ENCODE data around the gene TRPC1. TPM values are rescaled to one million over a fixed set of nuclear protein-coding genes. Genes with fewer than 3 reads are reported as not detected.

TRPC1 gene
- total and polyA plus RNA-seq, 5 donors: 11.1 to 23.6 (median 21.1) TPM

DNA sequence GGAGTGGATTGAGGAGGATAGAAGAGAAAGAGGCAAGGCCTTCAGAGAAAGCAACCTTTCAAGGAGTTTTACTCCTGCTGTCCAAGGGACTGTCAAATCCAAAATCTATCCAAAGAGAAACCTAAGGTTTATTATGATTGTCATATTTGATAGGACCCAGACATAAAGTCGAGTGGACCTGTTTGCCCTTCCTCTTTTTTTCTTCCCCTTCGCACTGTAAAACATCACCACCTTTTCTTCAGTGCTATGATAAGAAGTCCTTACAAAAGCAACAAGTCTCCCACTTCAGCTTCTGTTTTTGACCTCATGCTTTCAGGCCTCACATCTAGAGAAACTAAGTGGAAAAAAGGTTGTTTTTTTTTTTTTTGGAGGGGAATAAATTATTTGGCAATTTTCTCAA is 73.0 kb downstream of the TRPC1 start:
- no peaks in the 10 kb centered on the region for H3K4me1 ChIP-seq (ENCODE audit: control insufficient read depth, insufficient read depth, low read length)
- H3K27me3 ChIP-seq (ENCODE audit: control insufficient read depth, insufficient read depth): no peaks in the 10 kb centered on the region
- no peak for DNase-seq
- no peak overlapping the region for H3K4me3 ChIP-seq (ENCODE audit: low read length)
- intact Hi-C loops (cut with DNase I): no loop called here
- no peaks in the 10 kb centered on the region for H3K9me3 ChIP-seq (ENCODE audit: control insufficient read depth, low read length)
- ATAC-seq: no peak
- WGBS: 60% methylated on average over 2 of the region's 2 CpGs
- H3K27ac ChIP-seq (ENCODE audit: low read length): no peak overlapping the region

GRCh38 chr3:142801746-142802145 is 77.9 kb downstream of the TRPC1 start:
- ATAC-seq (no peak), DNase-seq (no peak)
- intact Hi-C loops (cut with DNase I): no loop called here
- H3K9me3 ChIP-seq (ENCODE audit: control insufficient read depth, low read length): no peaks in the 10 kb centered on the region
- no peak overlapping the region for H3K27ac ChIP-seq (ENCODE audit: low read length)
- H3K4me1 ChIP-seq (ENCODE audit: control insufficient read depth, insufficient read depth, low read length): no peaks in the 10 kb centered on the region
- no peaks in the 10 kb centered on the region for H3K27me3 ChIP-seq (ENCODE audit: control insufficient read depth, insufficient read depth)
- 68% methylated on average over 2 of the region's 2 CpGs for WGBS
- no peak overlapping the region for H3K4me3 ChIP-seq (ENCODE audit: low read length)

DNA sequence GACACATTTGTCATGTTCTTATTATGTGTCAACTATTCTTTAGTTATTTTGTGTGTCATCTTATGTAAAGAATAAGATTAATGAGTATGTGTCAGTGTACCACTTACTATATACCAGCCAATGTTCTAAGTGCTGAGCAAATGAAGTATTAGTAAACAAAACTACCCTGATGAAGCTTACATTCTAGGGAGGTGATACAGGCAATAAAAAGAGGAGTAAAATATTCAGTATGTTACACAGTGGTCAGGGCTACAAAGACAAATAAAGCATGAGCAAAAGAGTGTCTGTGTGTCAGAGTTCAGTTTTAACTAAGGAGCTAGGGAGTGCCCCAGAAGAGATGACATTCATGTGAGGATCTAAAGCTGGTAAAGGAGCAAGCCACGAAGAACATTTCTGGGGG is 79.1 kb downstream of the TRPC1 start:
- ATAC-seq: no peak
- intact Hi-C loops (cut with DNase I): no loop called here
- no peaks in the 10 kb centered on the region for H3K4me1 ChIP-seq (ENCODE audit: control insufficient read depth, insufficient read depth, low read length)
- no peaks in the 10 kb centered on the region for H3K9me3 ChIP-seq (ENCODE audit: control insufficient read depth, low read length)
- no peak overlapping the region for H3K4me3 ChIP-seq (ENCODE audit: low read length)
- no peak for DNase-seq
- H3K27me3 ChIP-seq (ENCODE audit: control insufficient read depth, insufficient read depth): no peaks in the 10 kb centered on the region
- 63% methylated on average over 1 of the region's 1 CpG for WGBS
- no peak overlapping the region for H3K27ac ChIP-seq (ENCODE audit: low read length)

- no peak overlapping the region for H3K4me3 ChIP-seq (ENCODE audit: low read length)
- 89% methylated on average over 9 of the region's 9 CpGs for WGBS
- no peak overlapping the region for H3K27ac ChIP-seq (ENCODE audit: low read length)
- peaks cover 2% of the 10 kb centered on the region for H3K4me1 ChIP-seq (ENCODE audit: control insufficient read depth, insufficient read depth, low read length)
- ATAC-seq (no peak), DNase-seq (no peak)
- no peaks in the 10 kb centered on the region for H3K27me3 ChIP-seq (ENCODE audit: control insufficient read depth, insufficient read depth)
- no peaks in the 10 kb centered on the region for H3K9me3 ChIP-seq (ENCODE audit: control insufficient read depth, low read length)
- intact Hi-C loops (cut with DNase I): no loop called here
Measured at GRCh38 chr3:142808103-142808917, 84.5 kb downstream of the TRPC1 start.

DNA sequence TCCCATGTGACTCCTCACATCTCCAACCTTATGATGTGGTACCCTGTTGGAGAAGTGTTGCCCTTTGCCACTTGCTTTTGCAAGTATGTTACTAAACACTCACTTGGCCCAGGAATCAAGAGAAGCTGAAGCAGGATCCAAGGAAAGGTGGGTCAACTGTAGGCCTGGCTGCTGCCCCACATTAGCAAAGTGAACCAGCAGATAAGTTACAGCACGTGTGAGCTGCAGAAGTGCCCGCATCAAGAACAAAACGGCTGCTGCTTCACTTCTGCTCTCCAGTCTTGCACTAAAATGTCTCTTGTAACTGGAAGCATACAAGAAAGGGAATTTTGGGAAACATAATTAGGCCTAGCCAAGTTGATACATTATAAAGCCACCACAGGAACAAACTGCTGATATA is 85.4 kb downstream of the TRPC1 start:
- no peak overlapping the region for H3K27ac ChIP-seq (ENCODE audit: low read length)
- H3K27me3 ChIP-seq (ENCODE audit: control insufficient read depth, insufficient read depth): no peaks in the 10 kb centered on the region
- ATAC-seq: no peak
- no peak overlapping the region for H3K4me3 ChIP-seq (ENCODE audit: low read length)
- 61% methylated on average over 3 of the region's 3 CpGs for WGBS
- no peak for DNase-seq
- no peaks in the 10 kb centered on the region for H3K9me3 ChIP-seq (ENCODE audit: control insufficient read depth, low read length)
- peaks cover 2% of the 10 kb centered on the region for H3K4me1 ChIP-seq (ENCODE audit: control insufficient read depth, insufficient read depth, low read length)
- intact Hi-C loops (cut with DNase I): no loop called here

GRCh38 chr3:142815803-142816202 is 92.0 kb downstream of the TRPC1 start:
- H3K9me3 ChIP-seq (ENCODE audit: control insufficient read depth, low read length): no peaks in the 10 kb centered on the region
- no peaks in the 10 kb centered on the region for H3K27me3 ChIP-seq (ENCODE audit: control insufficient read depth, insufficient read depth)
- H3K4me1 ChIP-seq (ENCODE audit: control insufficient read depth, insufficient read depth, low read length): peaks cover 3% of the 10 kb centered on the region
- ATAC-seq: no peak
- WGBS: 94% methylated on average over 6 of the region's 6 CpGs
- intact Hi-C loops (cut with DNase I): no loop called here
- H3K27ac ChIP-seq (ENCODE audit: low read length): no peak overlapping the region
- DNase-seq: no peak
- H3K4me3 ChIP-seq (ENCODE audit: low read length): no peak overlapping the region

GRCh38 chr3:142817356-142817755 is 93.5 kb downstream of the TRPC1 start:
- peak in 1 of 2 donors; percentile 51 for ATAC-seq
- no peak overlapping the region for H3K27ac ChIP-seq (ENCODE audit: low read length)
- intact Hi-C loops (cut with DNase I): no loop called here
- 48% methylated on average over 1 of the region's 1 CpG for WGBS
- no peak overlapping the region for H3K4me3 ChIP-seq (ENCODE audit: low read length)
- H3K27me3 ChIP-seq (ENCODE audit: control insufficient read depth, insufficient read depth): no peaks in the 10 kb centered on the region
- no peak for DNase-seq
- H3K9me3 ChIP-seq (ENCODE audit: control insufficient read depth, low read length): no peaks in the 10 kb centered on the region
- peaks cover 3% of the 10 kb centered on the region for H3K4me1 ChIP-seq (ENCODE audit: control insufficient read depth, insufficient read depth, low read length)

- 37% methylated on average over 7 of the region's 7 CpGs for WGBS
- Histone ChIP-seq H3K9me3 (ENCODE audit: control insufficient read depth, low read length) (no peaks in the 10 kb centered on the region), H3K27me3 (ENCODE audit: control insufficient read depth, insufficient read depth) (no peaks in the 10 kb centered on the region), H3K27ac (ENCODE audit: low read length) (no peak overlapping the region), H3K4me1 (ENCODE audit: control insufficient read depth, insufficient read depth, low read length) (peaks cover 3% of the 10 kb centered on the region), H3K4me3 (ENCODE audit: low read length) (no peak overlapping the region)
- ATAC-seq (peak; percentile 45 to 68), DNase-seq (no peak)
- intact Hi-C loops (cut with DNase I): no loop called here
Measured at GRCh38 chr3:142817897-142818296, 94.1 kb downstream of the TRPC1 start.

GRCh38 chr3:142818651-142819050 is 94.8 kb downstream of the TRPC1 start:
- peaks cover 3% of the 10 kb centered on the region for H3K4me1 ChIP-seq (ENCODE audit: control insufficient read depth, insufficient read depth, low read length)
- no peaks in the 10 kb centered on the region for H3K27me3 ChIP-seq (ENCODE audit: control insufficient read depth, insufficient read depth)
- H3K4me3 ChIP-seq (ENCODE audit: low read length): no peak overlapping the region
- intact Hi-C loops (cut with DNase I): no loop called here
- 88% methylated on average over 9 of the region's 9 CpGs for WGBS
- no peaks in the 10 kb centered on the region for H3K9me3 ChIP-seq (ENCODE audit: control insufficient read depth, low read length)
- DNase-seq (no peak), ATAC-seq (no peak)
- no peak overlapping the region for H3K27ac ChIP-seq (ENCODE audit: low read length)

GRCh38 chr3:142819179-142819578 is 95.3 kb downstream of the TRPC1 start:
- DNase-seq (no peak), ATAC-seq (no peak)
- H3K4me1 ChIP-seq (ENCODE audit: control insufficient read depth, insufficient read depth, low read length): peaks cover 3% of the 10 kb centered on the region
- no peak overlapping the region for H3K27ac ChIP-seq (ENCODE audit: low read length)
- intact Hi-C loops (cut with DNase I): no loop called here
- H3K4me3 ChIP-seq (ENCODE audit: low read length): no peak overlapping the region
- no peaks in the 10 kb centered on the region for H3K27me3 ChIP-seq (ENCODE audit: control insufficient read depth, insufficient read depth)
- H3K9me3 ChIP-seq (ENCODE audit: control insufficient read depth, low read length): no peaks in the 10 kb centered on the region

DNA sequence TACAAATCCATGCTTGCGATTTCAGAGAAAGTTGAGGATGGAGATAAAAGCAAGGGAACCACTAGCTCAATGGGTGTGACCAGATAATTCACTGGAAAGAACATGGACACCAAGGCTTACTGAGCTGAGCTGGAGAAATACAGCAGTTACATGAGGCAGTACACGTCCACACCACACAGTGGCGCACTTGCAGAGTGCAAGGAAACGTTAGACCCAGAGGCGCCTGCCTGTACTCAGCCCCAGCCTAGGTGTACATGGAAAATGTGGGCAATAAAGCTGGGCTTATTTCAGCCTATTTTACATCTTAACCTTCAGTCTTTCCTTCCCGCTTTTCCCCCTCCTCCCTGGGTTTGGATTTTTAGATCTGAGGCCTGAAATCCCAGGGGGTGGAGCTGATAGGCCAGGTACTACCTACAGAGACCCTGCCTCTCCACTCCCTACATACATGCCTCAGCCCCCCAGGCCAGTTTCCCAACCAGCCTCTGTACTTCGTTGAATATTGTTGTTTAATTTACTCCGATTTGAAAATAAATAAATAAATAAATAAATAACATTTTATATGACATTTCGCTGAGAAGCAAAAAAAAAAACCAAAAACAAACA is 105.0 kb downstream of the TRPC1 start:
- Histone ChIP-seq H3K27ac (ENCODE audit: low read length) (no peak overlapping the region), H3K4me1 (ENCODE audit: control insufficient read depth, insufficient read depth, low read length) (no peaks in the 10 kb centered on the region), H3K27me3 (ENCODE audit: control insufficient read depth, insufficient read depth) (no peaks in the 10 kb centered on the region), H3K4me3 (ENCODE audit: low read length) (no peak overlapping the region), H3K9me3 (ENCODE audit: control insufficient read depth, low read length) (no peaks in the 10 kb centered on the region)
- 24% methylated on average over 9 of the region's 9 CpGs for WGBS
- intact Hi-C loops (cut with DNase I): loop anchor here in 3 of 4 donors (5.0 to 10.0 kb wide), 2 partner anchors 163 to 234 kb away; partner anchors contain the start of gene PLS1 (in 1 of the 3)
- ATAC-seq (peak; percentile 94 to 95), DNase-seq (peak; percentile 80 to 94 (median 89))

All from right cardiac atrium (tissue), 5 donors.